Lower lobe of right lung (tissue), 2 donors: ENCODE results near the gene SLC5A10. TPM values are rescaled to one million over a fixed set of nuclear protein-coding genes. Genes with fewer than 3 reads are reported as not detected.
"Not testable (repeated sequence)": the region's sequence is repeated elsewhere in the genome, so short reads cannot be mapped to it uniquely, and the experiment has no call there.

Experiments used
- ATAC-seq, 2 donors: fragments of 200-7000 bp; cut with Tn5 transposase; one replicate each; pipeline ENCODE4 v1.9.1; 2020 to 2022; ENCODE audit warnings: mild to moderate bottlenecking in 2 of 2, moderate library complexity in 2 of 2
- DNase-seq: peaks from one replicate; pipeline ENCODE4 v3.0.0-alpha.2; 2020
- H3K27ac ChIP-seq: fragments of 200-600 bp; one replicate; pipeline ENCODE4 v1.8.0; 2022
- H3K27me3 ChIP-seq: fragments of 200-600 bp; one replicate; pipeline ENCODE4 v1.8.0; 2022; ENCODE audit warnings: low read depth
- H3K36me3 ChIP-seq: fragments of 200-600 bp; one replicate; pipeline ENCODE4 v1.8.0; 2022; ENCODE audit warnings: mild to moderate bottlenecking
- H3K4me1 ChIP-seq: fragments of 200-600 bp; one replicate; pipeline ENCODE4 v1.8.0; 2022
- H3K4me3 ChIP-seq: fragments of 200-600 bp; one replicate; pipeline ENCODE4 v1.8.0; 2022; ENCODE audit warnings: mild to moderate bottlenecking
- H3K9me3 ChIP-seq: fragments of 200-600 bp; one replicate; pipeline ENCODE4 v1.8.0; 2022
- intact Hi-C: fragments of 100-400 bp; cut with DNase I; formaldehyde crosslinking; loops from one replicate; pipeline ENCODE4 v1.11.0; 2022
- total RNA-seq: library from RNA; stranded (reverse); fragmentation: NEBNext Ultra II Directional; extraction: Animal tissue kit (Norgen Biotek cat#: 25700); gene quantifications from one replicate; pipeline ENCODE4 v1.2.1, GENCODE V29; 2021
- donor health status: DM: no; HTN: yes; CAD: no; lungs with severe emphysema.

Gene SLC5A10
- total RNA-seq, 1 donor from 2014 or later, result not detected

GRCh38 chr17:19048826-19049225 lies 96.9 kb downstream of the SLC5A10 start:
- ATAC-seq, H3K9me3 ChIP-seq, intact Hi-C loops, DNase-seq, H3K27ac ChIP-seq, H3K36me3 ChIP-seq, H3K27me3 ChIP-seq, H3K4me1 ChIP-seq, H3K4me3 ChIP-seq: not testable (repeated sequence)

- H3K4me3 ChIP-seq, H3K36me3 ChIP-seq, intact Hi-C loops, H3K27me3 ChIP-seq, H3K27ac ChIP-seq, H3K4me1 ChIP-seq, H3K9me3 ChIP-seq, DNase-seq: not testable (repeated sequence)
- peak; percentile 72 to 76 for ATAC-seq
These were observed 103.5 kb downstream of the SLC5A10 start for GRCh38 chr17:19055447-19055846.

- ATAC-seq (peak; percentile 25 to 30), DNase-seq (peak; percentile 50)
- H3K4me1 ChIP-seq, intact Hi-C loops, H3K36me3 ChIP-seq, H3K9me3 ChIP-seq, H3K27me3 ChIP-seq: not testable (repeated sequence)
- Histone ChIP-seq H3K27ac (peak overlapping the region; percentile 49), H3K4me3 (peak overlapping the region; percentile 25)
These were observed 110.2 kb downstream of the SLC5A10 start for GRCh38 chr17:19062009-19062717.

GRCh38 chr17:19062718-19063325 lies 110.9 kb downstream of the SLC5A10 start:
- intact Hi-C loops, H3K9me3 ChIP-seq, H3K27me3 ChIP-seq, H3K4me1 ChIP-seq, H3K36me3 ChIP-seq, DNase-seq, H3K4me3 ChIP-seq, H3K27ac ChIP-seq: not testable (repeated sequence)
- ATAC-seq, result peak; percentile 87 to 97

GRCh38 chr17:19063326-19063956 lies 111.5 kb downstream of the SLC5A10 start:
- H3K4me1 ChIP-seq, H3K9me3 ChIP-seq, H3K36me3 ChIP-seq, H3K4me3 ChIP-seq, intact Hi-C loops, H3K27me3 ChIP-seq: not testable (repeated sequence)
- H3K27ac ChIP-seq, result peak overlapping the region; percentile 68
- ATAC-seq (peak in 1 of 2 donors; percentile 72), DNase-seq (peak; percentile 76)

GRCh38 chr17:19064378-19064777 lies 112.4 kb downstream of the SLC5A10 start:
- H3K4me1 ChIP-seq, H3K27me3 ChIP-seq, intact Hi-C loops, H3K27ac ChIP-seq, DNase-seq, H3K9me3 ChIP-seq, H3K4me3 ChIP-seq, ATAC-seq, H3K36me3 ChIP-seq: not testable (repeated sequence)

GRCh38 chr17:19070318-19071168 lies 118.6 kb downstream of the SLC5A10 start:
- H3K9me3 ChIP-seq, intact Hi-C loops, H3K4me1 ChIP-seq, H3K27ac ChIP-seq, H3K36me3 ChIP-seq, H3K4me3 ChIP-seq, DNase-seq, H3K27me3 ChIP-seq: not testable (repeated sequence)
- peak; percentile 98 to 99 for ATAC-seq

Other genes with a start within 250 kb of the SLC5A10 start
- gene FBXW10, start 208.1 kb upstream of the SLC5A10 start, total RNA-seq, result 0.27 TPM
- 36.8 TPM for gene TVP23B, start 171.0 kb upstream of the SLC5A10 start, total RNA-seq
- gene PRPSAP2, start 94.0 kb upstream of the SLC5A10 start, total RNA-seq, result 23.6 TPM
- gene FAM83G, start 52.6 kb downstream of the SLC5A10 start, total RNA-seq, result 5.8 TPM
- 8.5 TPM for gene GRAP, start 94.8 kb downstream of the SLC5A10 start, total RNA-seq
- 10.8 TPM for gene GRAPL, start 175.4 kb downstream of the SLC5A10 start, total RNA-seq